HCT116 (cell line): ENCODE data around the gene ACP2. TPM values are rescaled to one million over a fixed set of nuclear protein-coding genes. Genes with fewer than 3 reads are reported as not detected.

Experiments
- ATAC-seq: fragments of 200-7000 bp; cut with Tn5 transposase; 2 replicates; pipeline ENCODE4 v1.9.1; 2020; ENCODE audit warnings: mild to moderate bottlenecking, moderate library complexity
- BruUV-seq: library from RNA; stranded (reverse); fragments of 400-500 nt; replicated peaks from 2 replicates; lab custom pipeline; 2021; lab: Mats Ljungman, UMichigan
- CTCF ChIA-PET: fragments of 300-600 bp; sonication (Branson Sonifier 250); formaldehyde crosslinking; loops from one replicate; lab custom pipeline; 2021; ENCODE audit warnings: antibody characterized with exemption; lab: Charles Lee
- POLR2A ChIA-PET: fragments of 300-600, 350-600 bp; sonication (Branson Sonifier 250); formaldehyde crosslinking; loops from one replicate; lab custom pipeline; 2021; ENCODE audit warnings: antibody characterized with exemption; lab: Charles Lee
- RAD21 ChIA-PET, 2 experiments: fragments of 300-600 bp; sonication (Branson Sonifier 250); formaldehyde crosslinking; loops; one replicate each; lab custom pipeline; 2023; ENCODE audit warnings: low total read pairs in 2 of 2; ENCODE audit not compliant: uncharacterized antibody in 2 of 2, unreplicated experiment in 2 of 2, low non-redundant PET in 1 of 2; lab: Charles Lee
- DNase-seq: peaks from one replicate; pipeline ENCODE4 v3.0.0-alpha.2; 2010; ENCODE audit warnings: low read depth, low spot score
- H2AFZ ChIP-seq: fragments of 200-600 bp; shearing (Covaris generic), sonication (generic); 2 replicates; pipeline ENCODE4 v1.6.1; 2017; ENCODE audit warnings: low read depth, mixed run types, mixed read lengths, antibody characterized with exemption, low read length; ENCODE audit not compliant: poor library complexity, severe bottlenecking
- H3K27ac ChIP-seq: 2 replicates; pipeline ENCODE4 v1.5.1; 2012; ENCODE audit warnings: low read depth, low read length
- H3K27me3 ChIP-seq: fragments of 200-600 bp; sonication (generic); 2 replicates; pipeline ENCODE4 v1.6.1; 2016; ENCODE audit warnings: mixed run types, low read length, mixed read lengths; ENCODE audit not compliant: insufficient read depth
- H3K36me3 ChIP-seq, 2 experiments: fragments of 200-500 bp in 1 of 2; fragments of 200-600 bp in 1 of 2; sonication (Bioruptor generic) in 1 of 2; sonication (generic) in 1 of 2; 2 replicates each; pipeline versions ENCODE4 v1.5.1 to v1.6.1; 2014 to 2016; ENCODE audit warnings: low read length in 2 of 2, inconsistent platforms in 1 of 2, mixed read lengths in 1 of 2, mixed run types in 1 of 2; ENCODE audit not compliant: insufficient read depth in 2 of 2, control insufficient read depth in 1 of 2
- H3K4me1 ChIP-seq, 2 experiments: fragments of 200-600 bp in 1 of 2; sonication (generic) in 1 of 2; 2 replicates each; pipeline versions ENCODE4 v1.5.1 to v1.6.1; 2012 to 2017; ENCODE audit warnings: low read length in 2 of 2, inconsistent platforms in 1 of 2, mild to moderate bottlenecking in 1 of 2, mixed read lengths in 1 of 2, mixed run types in 1 of 2, moderate library complexity in 1 of 2; ENCODE audit not compliant: insufficient read depth in 2 of 2, control insufficient read depth in 1 of 2
- H3K4me2 ChIP-seq: fragments of 200-600 bp; sonication (generic); 2 replicates; pipeline ENCODE4 v1.6.1; 2017; ENCODE audit warnings: mixed run types, low read length, mixed read lengths
- H3K4me3 ChIP-seq, 2 experiments: fragments of 200-600 bp in 1 of 2; sonication (generic) in 1 of 2; replicated peaks in 1 of 2; 2 replicates each; pipeline ENCODE4 v1.5.1; 2011 to 2016; ENCODE audit warnings: low read length in 2 of 2, control low read depth in 1 of 2, low read depth in 1 of 2, mild to moderate bottlenecking in 1 of 2, mixed read lengths in 1 of 2, mixed run types in 1 of 2
- H3K79me2 ChIP-seq: fragments of 200-600 bp; sonication (generic); 2 replicates; pipeline ENCODE4 v1.6.1; 2017; ENCODE audit warnings: mild to moderate bottlenecking, mixed run types, low read length, moderate library complexity, mixed read lengths; ENCODE audit not compliant: insufficient read depth
- H3K9ac ChIP-seq: fragments of 200-600 bp; sonication (generic); 2 replicates; pipeline ENCODE4 v1.6.1; 2016; ENCODE audit warnings: low read length, mixed read lengths
- H3K9me2 ChIP-seq: fragments of 200-600 bp; sonication (generic), shearing (Covaris generic); 2 replicates; pipeline ENCODE4 v1.6.1; 2017; ENCODE audit warnings: mixed run types, mild to moderate bottlenecking, moderate library complexity; ENCODE audit not compliant: insufficient read depth
- H3K9me3 ChIP-seq, 2 experiments: fragments of 200-500 bp in 1 of 2; fragments of 200-600 bp in 1 of 2; sonication (Bioruptor generic) in 1 of 2; sonication (generic) in 1 of 2; 2 replicates each; pipeline ENCODE4 v1.6.1; 2014 to 2017; ENCODE audit warnings: low read length in 2 of 2, mixed read lengths in 2 of 2, inconsistent platforms in 1 of 2, low read depth in 1 of 2, mild to moderate bottlenecking in 1 of 2, mixed run types in 1 of 2, moderate library complexity in 1 of 2; ENCODE audit not compliant: control insufficient read depth in 1 of 2, insufficient read depth in 1 of 2
- H4K20me1 ChIP-seq: fragments of 200-600 bp; sonication (generic), shearing (Covaris generic); 2 replicates; pipeline ENCODE4 v1.6.1; 2017; ENCODE audit warnings: mixed run types, mild to moderate bottlenecking, moderate library complexity; ENCODE audit not compliant: insufficient read depth
- CEBPB ChIP-seq: IDR thresholded peaks from 2 replicates; pipeline ENCODE4 v1.6.1; 2012; ENCODE audit warnings: low read depth
- EZH2 ChIP-seq: fragments of 200-600 bp; sonication (generic); IDR thresholded peaks from 2 replicates; pipeline ENCODE4 v1.6.1; 2017; ENCODE audit warnings: antibody characterized with exemption, mixed run types
- EZH2phosphoT487 ChIP-seq: fragments of 200-600 bp; IDR thresholded peaks from 2 replicates; pipeline ENCODE4 v1.6.1; 2018; ENCODE audit warnings: antibody characterized with exemption, borderline replicate concordance
- SP1 ChIP-seq: IDR thresholded peaks from 2 replicates; pipeline ENCODE4 v1.6.1; 2012; ENCODE audit warnings: low read depth
- ZFX ChIP-seq: fragments of 450-650 bp; IDR thresholded peaks from 2 replicates; pipeline ENCODE4 v1.6.1; 2017
- ZNF274 ChIP-seq: fragments of 200-500 bp; sonication (Bioruptor generic); IDR thresholded peaks from 2 replicates; pipeline ENCODE4 v1.6.1; 2014; ENCODE audit warnings: mild to moderate bottlenecking, low read depth, low read length, inconsistent platforms
- intact Hi-C: fragments of 100-400 bp; cut with micrococcal nuclease; formaldehyde crosslinking; loops from 2 replicates; pipeline ENCODE4 v1.10.0; 2022
- total RNA-seq: library from RNA; stranded (reverse); gene quantifications from one replicate; pipeline ENCODE4 v1.2.1, GENCODE V29; 2021; ENCODE audit not compliant: unreplicated experiment
- TF ChIP-seq, protein P1 (sequence below), 3 experiments: fragments of 200-600 bp in 1 of 3; sonication (generic) in 1 of 3; IDR thresholded peaks in 2 of 3; conservative IDR thresholded peaks in 1 of 3; 2 replicates each; pipeline ENCODE4 v1.5.1; 2012 to 2017; ENCODE audit warnings: low read depth in 2 of 3, low read length in 2 of 3, antibody characterized with exemption in 1 of 3, borderline replicate concordance in 1 of 3, control low read depth in 1 of 3, mild to moderate bottlenecking in 1 of 3, mixed read lengths in 1 of 3, mixed run types in 1 of 3, moderate library complexity in 1 of 3; ENCODE audit not compliant: insufficient read depth in 1 of 3
- TF ChIP-seq, protein P2 (sequence below): IDR thresholded peaks from 2 replicates; pipeline ENCODE4 v1.6.1; 2012
- TF ChIP-seq, protein P3 (sequence below): IDR thresholded peaks from 2 replicates; pipeline ENCODE4 v1.6.1; 2011; ENCODE audit warnings: mild to moderate bottlenecking, low read length, moderate library complexity; ENCODE audit not compliant: insufficient replicate concordance; ENCODE audit errors: extremely low read depth

Gene ACP2
- total RNA-seq, 1 experiment from 2014 or later = 21.5 TPM

DNA sequence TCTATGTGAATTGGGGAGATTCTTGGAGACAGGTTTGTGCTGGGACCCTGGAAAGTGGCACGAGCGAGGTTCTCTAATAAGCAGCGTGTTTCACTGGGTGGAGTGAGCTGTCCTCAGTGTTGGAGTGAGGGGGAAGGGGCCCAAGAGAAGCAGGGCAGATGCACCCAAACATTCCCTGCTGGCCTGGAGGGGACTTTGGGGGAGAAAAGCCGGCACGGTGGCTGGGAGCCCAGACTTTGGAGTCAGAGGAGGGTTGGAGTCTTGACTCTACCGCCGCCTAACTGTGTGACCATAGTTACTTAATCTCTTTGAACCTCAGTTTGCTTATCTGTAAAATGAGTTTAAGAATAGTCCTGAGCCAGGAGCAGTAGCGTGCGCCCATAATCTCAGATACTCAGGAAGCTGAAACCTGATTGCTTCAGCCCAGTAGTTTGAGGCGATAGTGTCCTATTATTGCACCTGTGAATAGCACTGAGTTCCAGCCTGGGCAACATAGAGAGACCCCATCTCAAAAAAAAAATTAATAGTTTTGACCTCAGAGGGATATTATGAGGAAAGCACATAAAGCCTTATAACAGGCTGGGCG is 9.8 kb upstream of the ACP2 start:
- BruUV-seq = no TSS peak
- Histone ChIP-seq H3K4me1 (peaks cover 7 to 10% of the 10 kb centered on the region in 2 experiments), H3K9me2 (no peaks in the 10 kb centered on the region), H3K36me3 (no peaks in the 10 kb centered on the region), H3K27ac (no peak overlapping the region), H2AFZ (no peak overlapping the region), H3K4me3 (no peak overlapping the region), H3K4me2 (no peak overlapping the region), H3K9ac (no peak overlapping the region), H3K9me3 (no peaks in the 10 kb centered on the region), H3K79me2 (no peaks in the 10 kb centered on the region), H4K20me1 (no peaks in the 10 kb centered on the region), H3K27me3 (no peaks in the 10 kb centered on the region)
- TF ChIP-seq EZH2phosphoT487 = no peak
- TF ChIP-seq, protein P1, sequence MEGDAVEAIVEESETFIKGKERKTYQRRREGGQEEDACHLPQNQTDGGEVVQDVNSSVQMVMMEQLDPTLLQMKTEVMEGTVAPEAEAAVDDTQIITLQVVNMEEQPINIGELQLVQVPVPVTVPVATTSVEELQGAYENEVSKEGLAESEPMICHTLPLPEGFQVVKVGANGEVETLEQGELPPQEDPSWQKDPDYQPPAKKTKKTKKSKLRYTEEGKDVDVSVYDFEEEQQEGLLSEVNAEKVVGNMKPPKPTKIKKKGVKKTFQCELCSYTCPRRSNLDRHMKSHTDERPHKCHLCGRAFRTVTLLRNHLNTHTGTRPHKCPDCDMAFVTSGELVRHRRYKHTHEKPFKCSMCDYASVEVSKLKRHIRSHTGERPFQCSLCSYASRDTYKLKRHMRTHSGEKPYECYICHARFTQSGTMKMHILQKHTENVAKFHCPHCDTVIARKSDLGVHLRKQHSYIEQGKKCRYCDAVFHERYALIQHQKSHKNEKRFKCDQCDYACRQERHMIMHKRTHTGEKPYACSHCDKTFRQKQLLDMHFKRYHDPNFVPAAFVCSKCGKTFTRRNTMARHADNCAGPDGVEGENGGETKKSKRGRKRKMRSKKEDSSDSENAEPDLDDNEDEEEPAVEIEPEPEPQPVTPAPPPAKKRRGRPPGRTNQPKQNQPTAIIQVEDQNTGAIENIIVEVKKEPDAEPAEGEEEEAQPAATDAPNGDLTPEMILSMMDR (IDR thresholded peaks at IDR 0.05 in 2 of 3, conservative IDR thresholded peaks at IDR 0.05 in 1 of 3; ENCODE audit: borderline replicate concordance in 1 of 3, insufficient read depth in 1 of 3, low read depth in 2 of 3, low read length in 2 of 3) = no peak
- no peak for TF ChIP-seq CEBPB
- TF ChIP-seq EZH2 = no peak
- TF ChIP-seq, protein P2, sequence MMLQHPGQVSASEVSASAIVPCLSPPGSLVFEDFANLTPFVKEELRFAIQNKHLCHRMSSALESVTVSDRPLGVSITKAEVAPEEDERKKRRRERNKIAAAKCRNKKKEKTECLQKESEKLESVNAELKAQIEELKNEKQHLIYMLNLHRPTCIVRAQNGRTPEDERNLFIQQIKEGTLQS = no peak
- TF ChIP-seq ZNF274 = no peak
- no peak for TF ChIP-seq SP1
- TF ChIP-seq, protein P3, sequence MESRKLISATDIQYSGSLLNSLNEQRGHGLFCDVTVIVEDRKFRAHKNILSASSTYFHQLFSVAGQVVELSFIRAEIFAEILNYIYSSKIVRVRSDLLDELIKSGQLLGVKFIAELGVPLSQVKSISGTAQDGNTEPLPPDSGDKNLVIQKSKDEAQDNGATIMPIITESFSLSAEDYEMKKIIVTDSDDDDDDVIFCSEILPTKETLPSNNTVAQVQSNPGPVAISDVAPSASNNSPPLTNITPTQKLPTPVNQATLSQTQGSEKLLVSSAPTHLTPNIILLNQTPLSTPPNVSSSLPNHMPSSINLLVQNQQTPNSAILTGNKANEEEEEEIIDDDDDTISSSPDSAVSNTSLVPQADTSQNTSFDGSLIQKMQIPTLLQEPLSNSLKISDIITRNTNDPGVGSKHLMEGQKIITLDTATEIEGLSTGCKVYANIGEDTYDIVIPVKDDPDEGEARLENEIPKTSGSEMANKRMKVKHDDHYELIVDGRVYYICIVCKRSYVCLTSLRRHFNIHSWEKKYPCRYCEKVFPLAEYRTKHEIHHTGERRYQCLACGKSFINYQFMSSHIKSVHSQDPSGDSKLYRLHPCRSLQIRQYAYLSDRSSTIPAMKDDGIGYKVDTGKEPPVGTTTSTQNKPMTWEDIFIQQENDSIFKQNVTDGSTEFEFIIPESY = no peak
- TF ChIP-seq ZFX = no peak
- no peak for DNase-seq
- ChIA-PET RAD21 (no interaction called here), CTCF (interaction anchor here (1.3 to 1.5 kb wide), 5 partner anchors 15 to 208 kb away, joined by 3 to 18 read pairs (median 4); partner anchors contain the start of gene PACSIN3), POLR2A (interaction anchor here (1.3 kb wide), 1 partner anchor 44 kb away, joined by 3 read pairs; no protein-coding TSS in a partner anchor)
- ATAC-seq = no peak
- intact Hi-C loops = loop anchor here (2.0 to 10.0 kb wide), 2 partner anchors 82 to 96 kb away; partner anchors contain the start of genes ARFGAP2 and MYBPC3
